SK-N-SH treated with all-trans-retinoic acid at 6 μM for 48 hours (cell line): Measurements from ENCODE around the gene CCDC102A.

Source experiments
- ESRRG ChIP-seq: fragments of 250-450 bp; sonication (Bioruptor Pico); IDR thresholded peaks from 2 replicates; pipeline ENCODE4 v1.6.1; 2021; ENCODE audit warnings: mild to moderate bottlenecking
- ISL1 ChIP-seq: fragments of 250-450 bp; sonication (Bioruptor Pico); IDR thresholded peaks from 2 replicates; pipeline ENCODE4 v2.1.2; 2022; ENCODE audit warnings: mild to moderate bottlenecking, moderate library complexity
- OSR1 ChIP-seq: fragments of 250-450 bp; sonication (Bioruptor Pico); IDR thresholded peaks from 2 replicates; pipeline ENCODE4 v1.8.0; 2022; ENCODE audit warnings: moderate library complexity, mild to moderate bottlenecking, inconsistent platforms
- RARB ChIP-seq: fragments of 250-450 bp; sonication (Bioruptor Pico); IDR thresholded peaks from 2 replicates; pipeline ENCODE4 v1.8.0; 2021; ENCODE audit warnings: mild to moderate bottlenecking, moderate library complexity
- TOX ChIP-seq: fragments of 250-450 bp; sonication (Bioruptor Pico); IDR thresholded peaks from 2 replicates; pipeline ENCODE4 v1.8.0; 2021; ENCODE audit warnings: mild to moderate bottlenecking, moderate library complexity, borderline replicate concordance
- ZC3H10 ChIP-seq: fragments of 250-450 bp; sonication (Bioruptor Pico); IDR thresholded peaks from 2 replicates; pipeline ENCODE4 v1.5.1; 2021; ENCODE audit warnings: mild to moderate bottlenecking, moderate library complexity
- ZFP30 ChIP-seq: fragments of 450-650 bp; formaldehyde crosslinking; IDR thresholded peaks from 2 replicates; pipeline ENCODE4 v1.5.0; 2022; ENCODE audit warnings: mild to moderate bottlenecking, moderate library complexity
- TF ChIP-seq, protein P1 (sequence below): fragments of 250-450 bp; sonication (Bioruptor Pico); IDR thresholded peaks from 2 replicates; pipeline ENCODE4 v1.8.0; 2020; ENCODE audit warnings: mild to moderate bottlenecking, moderate library complexity, borderline replicate concordance

DNA sequence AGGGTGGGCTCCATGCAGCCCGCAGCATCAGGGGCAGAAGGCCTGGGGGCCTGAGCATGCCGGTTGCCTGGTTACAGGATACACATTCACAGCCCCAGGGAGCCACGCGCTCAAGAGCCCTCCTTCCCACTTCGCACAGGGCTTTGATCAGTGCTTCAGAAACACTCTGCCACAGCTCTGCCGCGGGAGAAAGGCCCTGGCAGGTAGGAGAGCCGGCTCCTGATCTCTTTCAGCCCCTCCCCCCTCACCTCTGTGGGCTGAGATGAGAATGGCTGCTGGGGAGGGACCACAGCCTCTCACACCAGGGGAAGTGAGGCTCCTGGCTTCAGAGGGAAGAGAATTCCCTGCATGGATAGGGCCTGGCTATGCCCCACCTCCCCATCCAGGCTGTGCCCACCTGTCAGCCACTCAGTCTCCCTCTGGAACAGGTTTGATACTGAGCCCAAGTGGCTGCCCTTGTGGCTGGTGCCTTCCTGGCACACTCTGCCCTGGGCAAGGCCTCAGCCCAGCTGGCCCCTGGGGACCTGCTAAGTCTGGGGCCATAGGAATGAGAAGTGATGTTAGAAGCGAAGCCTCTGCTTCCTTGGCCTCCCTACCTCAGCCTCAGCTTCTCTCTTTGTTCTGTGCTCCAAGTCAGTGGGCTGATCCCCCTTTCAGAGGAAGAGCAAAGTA is 58.7 kb downstream of the CCDC102A start:
- TF ChIP-seq TOX (CRISPR knock-in tag) (no peak), ESRRG (CRISPR knock-in tag) (no peak), ISL1 (no peak), OSR1 (no peak), ZFP30 (CRISPR knock-in tag) (no peak), ZC3H10 (CRISPR knock-in tag) (no peak), RARB (CRISPR knock-in tag) (no peak)
- TF ChIP-seq, protein P1, sequence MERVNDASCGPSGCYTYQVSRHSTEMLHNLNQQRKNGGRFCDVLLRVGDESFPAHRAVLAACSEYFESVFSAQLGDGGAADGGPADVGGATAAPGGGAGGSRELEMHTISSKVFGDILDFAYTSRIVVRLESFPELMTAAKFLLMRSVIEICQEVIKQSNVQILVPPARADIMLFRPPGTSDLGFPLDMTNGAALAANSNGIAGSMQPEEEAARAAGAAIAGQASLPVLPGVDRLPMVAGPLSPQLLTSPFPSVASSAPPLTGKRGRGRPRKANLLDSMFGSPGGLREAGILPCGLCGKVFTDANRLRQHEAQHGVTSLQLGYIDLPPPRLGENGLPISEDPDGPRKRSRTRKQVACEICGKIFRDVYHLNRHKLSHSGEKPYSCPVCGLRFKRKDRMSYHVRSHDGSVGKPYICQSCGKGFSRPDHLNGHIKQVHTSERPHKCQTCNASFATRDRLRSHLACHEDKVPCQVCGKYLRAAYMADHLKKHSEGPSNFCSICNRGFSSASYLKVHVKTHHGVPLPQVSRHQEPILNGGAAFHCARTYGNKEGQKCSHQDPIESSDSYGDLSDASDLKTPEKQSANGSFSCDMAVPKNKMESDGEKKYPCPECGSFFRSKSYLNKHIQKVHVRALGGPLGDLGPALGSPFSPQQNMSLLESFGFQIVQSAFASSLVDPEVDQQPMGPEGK (CRISPR knock-in tag): no peak
